SK-N-SH (cell line): ENCODE measurements around the gene ELMO1.

Source experiments
- CTCF ChIP-seq: fragments of 200-600 bp; sonication (generic); IDR thresholded peaks from 2 replicates; pipeline ENCODE4 v1.6.1; 2017; ENCODE audit warnings: antibody characterized with exemption, mild to moderate bottlenecking, moderate library complexity
- ELF1 ChIP-seq: IDR thresholded peaks from 2 replicates; pipeline ENCODE4 v1.4.0; 2012
- EZH2phosphoT487 ChIP-seq: fragments of 200-600 bp; sonication (generic); IDR thresholded peaks from 2 replicates; pipeline ENCODE4 v1.6.1; 2017; ENCODE audit warnings: low read depth, mixed run types, mild to moderate bottlenecking, antibody characterized with exemption, moderate library complexity, borderline replicate concordance
- FOXJ3 ChIP-seq: sonication (generic); formaldehyde crosslinking; IDR thresholded peaks from 2 replicates; pipeline ENCODE4 v1.5.1; 2020; ENCODE audit warnings: mild to moderate bottlenecking, missing genetic modification reagents
- FOXM1 ChIP-seq: IDR thresholded peaks from 2 replicates; pipeline ENCODE4 v1.4.0; 2012; ENCODE audit warnings: low read depth, mild to moderate bottlenecking
- NFIC ChIP-seq: IDR thresholded peaks from 2 replicates; pipeline ENCODE4 v1.4.0; 2012; ENCODE audit warnings: borderline replicate concordance
- POLR2AphosphoS5 ChIP-seq: IDR thresholded peaks from 2 replicates; pipeline ENCODE4 v1.6.1; 2012; ENCODE audit warnings: low read depth, low read length
- REST ChIP-seq: IDR thresholded peaks from 2 replicates; pipeline ENCODE4 v1.6.1; 2012; ENCODE audit warnings: mild to moderate bottlenecking, low read depth, low read length, moderate library complexity
- RFX5 ChIP-seq: IDR thresholded peaks from 2 replicates; pipeline ENCODE4 v1.6.1; 2012; ENCODE audit warnings: mild to moderate bottlenecking, improper control_type of control experiment, low read length
- TCF12 ChIP-seq: IDR thresholded peaks from 2 replicates; pipeline ENCODE4 v1.4.0; 2012
- USF2 ChIP-seq: fragments of 150-350 bp; IDR thresholded peaks from 2 replicates; pipeline ENCODE4 v1.6.1; 2017; ENCODE audit warnings: antibody characterized with exemption, low read length, low read depth, borderline replicate concordance
- YY1 ChIP-seq: IDR thresholded peaks from 2 replicates; pipeline ENCODE4 v1.4.0; 2012; ENCODE audit warnings: low read depth, mild to moderate bottlenecking
- TF ChIP-seq, protein P1 (sequence below): IDR thresholded peaks from 2 replicates; pipeline ENCODE4 v1.4.0; 2012; ENCODE audit warnings: low read depth

GRCh38 chr7:37039131-37039749 lies 409.4 kb downstream of the ELMO1 start:
- TF ChIP-seq CTCF, result no peak
- no peak for TF ChIP-seq ELF1
- TF ChIP-seq TCF12, result no peak
- no peak for TF ChIP-seq USF2
- TF ChIP-seq, protein P1, sequence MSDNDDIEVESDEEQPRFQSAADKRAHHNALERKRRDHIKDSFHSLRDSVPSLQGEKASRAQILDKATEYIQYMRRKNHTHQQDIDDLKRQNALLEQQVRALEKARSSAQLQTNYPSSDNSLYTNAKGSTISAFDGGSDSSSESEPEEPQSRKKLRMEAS, result no peak
- no peak for TF ChIP-seq NFIC
- TF ChIP-seq EZH2phosphoT487, result no peak
- TF ChIP-seq FOXM1, result no peak
- no peak for TF ChIP-seq REST
- TF ChIP-seq FOXJ3 (CRISPR knock-in tag), result no peak
- no peak for TF ChIP-seq POLR2AphosphoS5
- TF ChIP-seq RFX5, result no peak
- TF ChIP-seq YY1, result no peak
